WTC11 (cell line): ENCODE measurements around the gene AGAP5. TPM values are rescaled to one million over a fixed set of nuclear protein-coding genes. Genes with fewer than 3 reads are reported as not detected.
A peak's percentile ranks its signal among the peaks of the same experiment; 100 is the strongest.

Experiments
- ATF1 ChIP-seq: sonication (generic); formaldehyde crosslinking; IDR thresholded peaks from 2 replicates; pipeline ENCODE4 v1.8.1; 2023; ENCODE audit warnings: mild to moderate bottlenecking, moderate library complexity, missing genetic modification reagents
- ETV6 ChIP-seq: sonication (generic); formaldehyde crosslinking; IDR thresholded peaks from 2 replicates; pipeline ENCODE4 v1.8.1; 2022; ENCODE audit warnings: mild to moderate bottlenecking, missing genetic modification reagents
- FOXK1 ChIP-seq: sonication (generic); formaldehyde crosslinking; IDR thresholded peaks from 2 replicates; pipeline ENCODE4 v1.8.0; 2022; ENCODE audit warnings: mild to moderate bottlenecking, moderate library complexity, missing genetic modification reagents
- GRHL2 ChIP-seq: fragments of 250-450 bp; sonication (Bioruptor Pico); IDR thresholded peaks from 2 replicates; pipeline ENCODE4 v1.8.0; 2022; ENCODE audit warnings: mild to moderate bottlenecking, moderate library complexity; ENCODE audit not compliant: insufficient replicate concordance, severe bottlenecking
- HMGA2 ChIP-seq: fragments of 250-450 bp; sonication (Bioruptor Pico); IDR thresholded peaks from 2 replicates; pipeline ENCODE4 v1.4.0; 2021; ENCODE audit warnings: mild to moderate bottlenecking, moderate library complexity
- PREB ChIP-seq: sonication (generic); formaldehyde crosslinking; IDR thresholded peaks from 2 replicates; pipeline ENCODE4 v1.8.1; 2022; ENCODE audit warnings: mild to moderate bottlenecking, missing genetic modification reagents, moderate library complexity, borderline replicate concordance
- SOX15 ChIP-seq: fragments of 250-450 bp; sonication (Bioruptor Pico); IDR thresholded peaks from 2 replicates; pipeline ENCODE4 v1.9.0; 2021; ENCODE audit warnings: mild to moderate bottlenecking
- ZMAT4 ChIP-seq: fragments of 250-450 bp; sonication (Bioruptor Pico); IDR thresholded peaks from 2 replicates; pipeline ENCODE4 v1.9.0; 2021; ENCODE audit warnings: mild to moderate bottlenecking
- ZNF232 ChIP-seq: sonication (generic); formaldehyde crosslinking; IDR thresholded peaks from 2 replicates; pipeline ENCODE4 v1.8.0; 2022; ENCODE audit warnings: mild to moderate bottlenecking, missing genetic modification reagents
- ZNF263 ChIP-seq: sonication (generic); formaldehyde crosslinking; IDR thresholded peaks from 2 replicates; pipeline ENCODE4 v1.8.1; 2022; ENCODE audit warnings: low read depth, mild to moderate bottlenecking, moderate library complexity, missing genetic modification reagents
- ZNF281 ChIP-seq: sonication (generic); formaldehyde crosslinking; IDR thresholded peaks from 2 replicates; pipeline ENCODE4 v1.8.0; 2023; ENCODE audit warnings: mild to moderate bottlenecking, missing genetic modification reagents
- ZNF396 ChIP-seq: fragments of 250-450 bp; sonication (Bioruptor Pico); IDR thresholded peaks from 2 replicates; pipeline ENCODE4 v1.8.0; 2021; ENCODE audit warnings: mild to moderate bottlenecking, moderate library complexity, borderline replicate concordance
- ZSCAN18 ChIP-seq: fragments of 250-450 bp; sonication (Bioruptor Pico); IDR thresholded peaks from 2 replicates; pipeline ENCODE4 v2.1.2; 2022; ENCODE audit warnings: mild to moderate bottlenecking, moderate library complexity
- total RNA-seq: library from RNA; stranded (reverse); gene quantifications from 3 replicates; pipeline ENCODE4 v1.2.3, GENCODE V29; 2021
- TF ChIP-seq, protein P1 (sequence below): fragments of 200-600 bp; IDR thresholded peaks from 2 replicates; pipeline ENCODE4 v1.8.0; 2022; ENCODE audit warnings: antibody characterized with exemption
- TF ChIP-seq, protein P2 (sequence below): sonication (generic); formaldehyde crosslinking; IDR thresholded peaks from 2 replicates; pipeline ENCODE4 v1.8.1; 2023; ENCODE audit warnings: mild to moderate bottlenecking, missing genetic modification reagents, moderate library complexity
- TF ChIP-seq, protein P3 (sequence below): sonication (generic); formaldehyde crosslinking; IDR thresholded peaks from 2 replicates; pipeline ENCODE4 v1.8.1; 2022; ENCODE audit warnings: low read depth, mild to moderate bottlenecking, moderate library complexity, missing genetic modification reagents, borderline replicate concordance
- TF ChIP-seq, protein P4 (sequence below): fragments of 250-450 bp; sonication (Bioruptor Pico); IDR thresholded peaks from 2 replicates; pipeline ENCODE4 v1.9.0; 2021; ENCODE audit warnings: moderate library complexity, mild to moderate bottlenecking, inconsistent platforms, borderline replicate concordance

Gene AGAP5
- total RNA-seq, 1 experiment from 2014 or later = 7.5 TPM

DNA sequence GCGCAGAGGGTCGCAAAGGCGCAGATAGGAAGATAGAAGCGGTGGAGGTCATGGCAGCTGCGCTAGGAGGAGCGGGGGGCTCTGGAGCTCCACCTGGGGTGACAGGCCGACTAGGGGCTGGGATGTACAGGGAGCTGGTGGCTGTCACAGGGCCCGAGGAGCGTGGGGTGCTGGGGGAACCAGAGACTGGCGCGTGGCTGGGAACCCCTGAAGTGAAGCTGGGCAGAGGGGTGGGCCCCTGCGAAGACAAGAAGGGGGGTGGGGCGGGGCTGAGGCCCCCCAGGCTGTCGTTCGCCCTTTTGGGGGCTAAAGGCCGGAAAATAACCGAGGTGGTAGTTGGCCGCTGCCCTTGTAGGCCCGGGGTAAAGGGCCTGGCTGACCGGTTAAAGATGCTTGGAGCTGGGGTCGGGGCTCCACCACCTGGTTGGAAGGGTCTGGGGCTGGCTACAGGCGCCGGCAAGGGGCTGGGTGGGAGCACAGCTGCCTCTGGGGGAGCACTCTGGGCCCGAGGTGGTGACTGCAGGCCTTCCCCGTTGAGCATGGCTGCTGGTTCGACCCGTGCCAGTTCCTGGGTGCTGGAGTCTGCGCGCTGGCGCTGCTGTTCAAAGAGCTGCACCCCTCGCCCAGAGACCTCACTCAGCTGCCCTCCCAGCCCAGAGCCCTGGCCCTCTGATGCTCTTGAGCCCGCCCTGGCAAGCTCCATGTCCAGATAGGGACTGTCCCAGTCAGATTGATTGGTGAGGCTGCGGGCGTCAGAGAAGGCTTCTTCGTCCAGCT is 49.8 kb downstream of the AGAP5 start (continued):
- no peak for TF ChIP-seq ZNF281 (CRISPR knock-in tag)
- TF ChIP-seq GRHL2 (CRISPR knock-in tag) = no peak
- TF ChIP-seq ZMAT4 (CRISPR knock-in tag) = no peak
- TF ChIP-seq, protein P1, sequence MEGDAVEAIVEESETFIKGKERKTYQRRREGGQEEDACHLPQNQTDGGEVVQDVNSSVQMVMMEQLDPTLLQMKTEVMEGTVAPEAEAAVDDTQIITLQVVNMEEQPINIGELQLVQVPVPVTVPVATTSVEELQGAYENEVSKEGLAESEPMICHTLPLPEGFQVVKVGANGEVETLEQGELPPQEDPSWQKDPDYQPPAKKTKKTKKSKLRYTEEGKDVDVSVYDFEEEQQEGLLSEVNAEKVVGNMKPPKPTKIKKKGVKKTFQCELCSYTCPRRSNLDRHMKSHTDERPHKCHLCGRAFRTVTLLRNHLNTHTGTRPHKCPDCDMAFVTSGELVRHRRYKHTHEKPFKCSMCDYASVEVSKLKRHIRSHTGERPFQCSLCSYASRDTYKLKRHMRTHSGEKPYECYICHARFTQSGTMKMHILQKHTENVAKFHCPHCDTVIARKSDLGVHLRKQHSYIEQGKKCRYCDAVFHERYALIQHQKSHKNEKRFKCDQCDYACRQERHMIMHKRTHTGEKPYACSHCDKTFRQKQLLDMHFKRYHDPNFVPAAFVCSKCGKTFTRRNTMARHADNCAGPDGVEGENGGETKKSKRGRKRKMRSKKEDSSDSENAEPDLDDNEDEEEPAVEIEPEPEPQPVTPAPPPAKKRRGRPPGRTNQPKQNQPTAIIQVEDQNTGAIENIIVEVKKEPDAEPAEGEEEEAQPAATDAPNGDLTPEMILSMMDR = no peak
- TF ChIP-seq SOX15 (CRISPR knock-in tag) = no peak
- TF ChIP-seq ATF1 (CRISPR knock-in tag) = no peak
- TF ChIP-seq ZSCAN18 (CRISPR knock-in tag) = no peak
- no peak for TF ChIP-seq ZNF232 (CRISPR knock-in tag)
- TF ChIP-seq ETV6 (CRISPR knock-in tag) = no peak
- TF ChIP-seq, protein P2, sequence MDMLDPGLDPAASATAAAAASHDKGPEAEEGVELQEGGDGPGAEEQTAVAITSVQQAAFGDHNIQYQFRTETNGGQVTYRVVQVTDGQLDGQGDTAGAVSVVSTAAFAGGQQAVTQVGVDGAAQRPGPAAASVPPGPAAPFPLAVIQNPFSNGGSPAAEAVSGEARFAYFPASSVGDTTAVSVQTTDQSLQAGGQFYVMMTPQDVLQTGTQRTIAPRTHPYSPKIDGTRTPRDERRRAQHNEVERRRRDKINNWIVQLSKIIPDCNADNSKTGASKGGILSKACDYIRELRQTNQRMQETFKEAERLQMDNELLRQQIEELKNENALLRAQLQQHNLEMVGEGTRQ (CRISPR knock-in tag) = no peak
- TF ChIP-seq PREB (CRISPR knock-in tag) = no peak
- TF ChIP-seq ZNF396 = no peak
- no peak for TF ChIP-seq HMGA2
- TF ChIP-seq ZNF263 (CRISPR knock-in tag) = peak; percentile 95
- TF ChIP-seq, protein P3, sequence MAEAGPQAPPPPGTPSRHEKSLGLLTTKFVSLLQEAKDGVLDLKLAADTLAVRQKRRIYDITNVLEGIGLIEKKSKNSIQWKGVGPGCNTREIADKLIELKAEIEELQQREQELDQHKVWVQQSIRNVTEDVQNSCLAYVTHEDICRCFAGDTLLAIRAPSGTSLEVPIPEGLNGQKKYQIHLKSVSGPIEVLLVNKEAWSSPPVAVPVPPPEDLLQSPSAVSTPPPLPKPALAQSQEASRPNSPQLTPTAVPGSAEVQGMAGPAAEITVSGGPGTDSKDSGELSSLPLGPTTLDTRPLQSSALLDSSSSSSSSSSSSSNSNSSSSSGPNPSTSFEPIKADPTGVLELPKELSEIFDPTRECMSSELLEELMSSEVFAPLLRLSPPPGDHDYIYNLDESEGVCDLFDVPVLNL = no peak
- TF ChIP-seq FOXK1 (CRISPR knock-in tag) = no peak
- TF ChIP-seq, protein P4, sequence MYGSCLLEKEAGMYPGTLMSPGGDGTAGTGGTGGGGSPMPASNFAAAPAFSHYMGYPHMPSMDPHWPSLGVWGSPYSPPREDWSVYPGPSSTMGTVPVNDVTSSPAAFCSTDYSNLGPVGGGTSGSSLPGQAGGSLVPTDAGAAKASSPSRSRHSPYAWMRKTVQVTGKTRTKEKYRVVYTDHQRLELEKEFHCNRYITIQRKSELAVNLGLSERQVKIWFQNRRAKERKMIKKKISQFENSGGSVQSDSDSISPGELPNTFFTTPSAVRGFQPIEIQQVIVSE (CRISPR knock-in tag) = no peak
